HepG2 (cell line): ENCODE results near the gene PCED1B. TPM values are rescaled to one million over a fixed set of nuclear protein-coding genes. Genes with fewer than 3 reads are reported as not detected.

Experiments used
- ATAC-seq: fragments of 200-7000 bp; cut with Tn5 transposase; 3 replicates; pipeline ENCODE4 v1.9.1; 2020; ENCODE audit warnings: mild to moderate bottlenecking, moderate library complexity
- BruUV-seq: library from RNA; stranded (reverse); fragments of 400-500 nt; replicated peaks from 2 replicates; lab custom pipeline; 2021; lab: Mats Ljungman, UMichigan
- CTCF ChIA-PET: fragments of 300-600 bp; formaldehyde crosslinking; extraction: SDS; loops from one replicate; lab custom pipeline; 2021; ENCODE audit warnings: low total read pairs, inconsistent platforms, low intra/inter-chr PET ratio; lab: Yijun Ruan, JAX
- POLR2A ChIA-PET: fragments of 350-600 bp; sonication (Branson Sonifier 250); formaldehyde crosslinking; loops from one replicate; lab custom pipeline; 2020; ENCODE audit warnings: antibody characterized with exemption, inconsistent platforms; lab: Yijun Ruan, JAX
- DNase-seq: peaks from one replicate; pipeline ENCODE4 v3.0.0-alpha.2; 2015; ENCODE audit warnings: low spot score
- FAIRE-seq: peaks from 3 replicates; lab custom pipeline; 2011; peaks lifted over from hg19 to GRCh38; lab: Jason Lieb, UNC
- H2AFZ ChIP-seq: one replicate; pipeline ENCODE4 v1.6.1; 2011; ENCODE audit warnings: low read length, inconsistent platforms
- H3K27ac ChIP-seq: fragments of 300-600 bp; 3 replicates; pipeline ENCODE4 v1.8.0; 2011; ENCODE audit warnings: mixed run types, mild to moderate bottlenecking, mixed read lengths, low read length, inconsistent platforms; ENCODE audit not compliant: insufficient read depth; ENCODE audit errors: extremely low read length
- H3K27me3 ChIP-seq, 2 experiments: fragments of 200-600 bp in 1 of 2; 2 replicates in 1 of 2; 3 replicates in 1 of 2; pipeline versions ENCODE4 v1.6.0 to v1.8.0; 2011; ENCODE audit warnings: low read length in 2 of 2, mild to moderate bottlenecking in 2 of 2, moderate library complexity in 2 of 2, inconsistent platforms in 1 of 2; ENCODE audit not compliant: insufficient read depth in 2 of 2, control insufficient read depth in 1 of 2
- H3K36me3 ChIP-seq, 2 experiments: fragments of 200-600 bp in 1 of 2; replicated peaks in 1 of 2; 2 replicates in 1 of 2; 3 replicates in 1 of 2; pipeline versions ENCODE4 v1.5.1 to v1.8.0; 2011; ENCODE audit warnings: low read length in 2 of 2, inconsistent platforms in 1 of 2; ENCODE audit not compliant: insufficient read depth in 2 of 2, control insufficient read depth in 1 of 2
- H3K4me1 ChIP-seq: 2 replicates; pipeline ENCODE4 v1.5.1; 2012; ENCODE audit warnings: low read length, inconsistent platforms; ENCODE audit not compliant: insufficient read depth
- H3K4me2 ChIP-seq: 2 replicates; pipeline ENCODE4 v1.6.0; 2011; ENCODE audit warnings: low read depth, low read length, inconsistent platforms
- H3K4me3 ChIP-seq, 3 experiments: fragments of 200-600 bp in 1 of 3; sonication (generic), shearing (Covaris generic) in 1 of 3; replicated peaks in 1 of 3; 2 replicates each; pipeline ENCODE4 v1.5.1; 2011 to 2016; ENCODE audit warnings: low read length in 3 of 3, inconsistent platforms in 2 of 3, low read depth in 2 of 3, mild to moderate bottlenecking in 2 of 3, control low read depth in 1 of 3, mixed read lengths in 1 of 3; ENCODE audit not compliant: insufficient read depth in 1 of 3
- H3K79me2 ChIP-seq: one replicate; pipeline ENCODE4 v1.6.1; 2011; ENCODE audit warnings: low read length, inconsistent platforms; ENCODE audit not compliant: insufficient read depth
- H3K9ac ChIP-seq: 2 replicates; pipeline ENCODE4 v1.6.0; 2011; ENCODE audit warnings: mild to moderate bottlenecking, low read depth, low read length, inconsistent platforms; ENCODE audit not compliant: insufficient read depth
- H3K9me3 ChIP-seq: 2 replicates; pipeline ENCODE4 v1.5.1; 2012; ENCODE audit warnings: mild to moderate bottlenecking, low read length
- H4K20me1 ChIP-seq: 2 replicates; pipeline ENCODE4 v1.6.0; 2011; ENCODE audit warnings: inconsistent platforms, mild to moderate bottlenecking, low read length, moderate library complexity; ENCODE audit not compliant: insufficient read depth
- JUN ChIP-seq: sonication (generic); formaldehyde crosslinking; IDR thresholded peaks from 2 replicates; pipeline ENCODE4 v1.4.0; 2020; ENCODE audit warnings: mild to moderate bottlenecking, missing genetic modification reagents
- KLF16 ChIP-seq, 2 experiments: sonication (generic) in 1 of 2; formaldehyde crosslinking in 1 of 2; IDR thresholded peaks; 2 replicates each; pipeline versions ENCODE4 v1.6.1 to v1.8.0; 2016 to 2023; ENCODE audit warnings: missing genetic modification reagents in 2 of 2, missing compliant biosample characterization in 1 of 2
- MAF1 ChIP-seq: sonication (generic); formaldehyde crosslinking; IDR thresholded peaks from 2 replicates; pipeline ENCODE4 v1.5.0; 2020; ENCODE audit warnings: missing genetic modification reagents, borderline replicate concordance
- MXD3 ChIP-seq: IDR thresholded peaks from 2 replicates; pipeline ENCODE4 v1.6.1; 2016; ENCODE audit warnings: mild to moderate bottlenecking, missing biosample characterization, missing genetic modification reagents
- NCOA2 ChIP-seq: sonication (generic); formaldehyde crosslinking; IDR thresholded peaks from 2 replicates; pipeline ENCODE4 v1.8.0; 2022; ENCODE audit warnings: inconsistent platforms
- POGZ ChIP-seq: sonication (generic); formaldehyde crosslinking; IDR thresholded peaks from 2 replicates; pipeline ENCODE4 v1.4.0; 2020; ENCODE audit warnings: mild to moderate bottlenecking, missing genetic modification reagents
- SMC3 ChIP-seq: IDR thresholded peaks from 2 replicates; pipeline ENCODE4 v1.6.1; 2011; ENCODE audit warnings: low read length, improper control_type of control experiment
- ZFP41 ChIP-seq: sonication (generic); formaldehyde crosslinking; IDR thresholded peaks from 2 replicates; pipeline ENCODE4 v1.4.0; 2020; ENCODE audit warnings: mild to moderate bottlenecking, missing genetic modification reagents, borderline replicate concordance
- ZNF513 ChIP-seq: sonication (generic); formaldehyde crosslinking; conservative IDR thresholded peaks from 2 replicates; pipeline ENCODE4 v1.5.0; 2020; ENCODE audit warnings: missing genetic modification reagents
- ZNF652 ChIP-seq: IDR thresholded peaks from 2 replicates; pipeline ENCODE4 v1.6.1; 2016; ENCODE audit warnings: low read depth, borderline replicate concordance
- WGBS: methylation state at CpG from one replicate; pipeline ENCODE4 v1.1.6; 2017; ENCODE audit warnings: low lambda C conversion rate; 5-methylcytosine and 5-hydroxymethylcytosine counted together
- in situ Hi-C: cut with HindIII; loops from 2 replicates; pipeline ENCODE4 v1.10.0; 2017; ENCODE audit warnings: low pct_unique_long_range_greater_than_20kb; ENCODE audit not compliant: extremely low pct_ligation_motif_present
- intact Hi-C: fragments of 100-400 bp; cut with micrococcal nuclease; formaldehyde crosslinking; loops from one replicate; pipeline ENCODE4 v1.10.0; 2022; ENCODE audit not compliant: unreplicated experiment
- polyA plus RNA-seq, 8 experiments: library from polyadenylated mRNA; depleted of rRNA in 3 of 8; stranded (reverse) in 7 of 8; unstranded in 1 of 8; fragments of >200 nt; fragmentation: Illumina TruSeq in 4 of 8; extraction: Trizol in 4 of 8; gene quantifications; 2 replicates each; pipeline versions ENCODE4 v1.2.1 to v1.2.3, GENCODE V29; 2011 to 2016; ENCODE audit warnings: low read depth in 4 of 8, missing spikeins in 1 of 8, mixed read lengths in 1 of 8; ENCODE audit not compliant: insufficient read depth in 1 of 8
- total RNA-seq, 5 experiments: library from RNA; depleted of rRNA; stranded (reverse); fragments of >200 nt; fragmentation: Illumina TruSeq; extraction: Trizol; gene quantifications; 2 replicates each; pipeline ENCODE4 v1.2.3, GENCODE V29; 2016; ENCODE audit warnings: low read depth in 1 of 5
- TF ChIP-seq, protein P1 (sequence below): sonication (generic); formaldehyde crosslinking; IDR thresholded peaks from 2 replicates; pipeline ENCODE4 v1.5.0; 2020; ENCODE audit warnings: missing genetic modification reagents
- TF ChIP-seq, protein P2 (sequence below): sonication (generic); formaldehyde crosslinking; IDR thresholded peaks from 2 replicates; pipeline ENCODE4 v1.5.0; 2020; ENCODE audit warnings: mild to moderate bottlenecking, missing genetic modification reagents
- TF ChIP-seq, protein P3 (sequence below): sonication (generic); formaldehyde crosslinking; IDR thresholded peaks from 2 replicates; pipeline ENCODE4 v1.5.1; 2020; ENCODE audit warnings: mild to moderate bottlenecking, missing genetic modification reagents

The PCED1B gene
- total and polyA plus RNA-seq, 2 of the 13 experiments (the other 11 are each of a cell fraction or from before 2014, with no cell fraction given): 0.11 to 0.37 TPM

- CTCF ChIA-PET: no interaction called here
- no peaks in the 10 kb centered on the region for H3K36me3 ChIP-seq
- FAIRE-seq: no peak
- no peak for TF ChIP-seq NCOA2 (CRISPR knock-in tag)
- TF ChIP-seq SMC3: no peak
- TF ChIP-seq, protein P1, sequence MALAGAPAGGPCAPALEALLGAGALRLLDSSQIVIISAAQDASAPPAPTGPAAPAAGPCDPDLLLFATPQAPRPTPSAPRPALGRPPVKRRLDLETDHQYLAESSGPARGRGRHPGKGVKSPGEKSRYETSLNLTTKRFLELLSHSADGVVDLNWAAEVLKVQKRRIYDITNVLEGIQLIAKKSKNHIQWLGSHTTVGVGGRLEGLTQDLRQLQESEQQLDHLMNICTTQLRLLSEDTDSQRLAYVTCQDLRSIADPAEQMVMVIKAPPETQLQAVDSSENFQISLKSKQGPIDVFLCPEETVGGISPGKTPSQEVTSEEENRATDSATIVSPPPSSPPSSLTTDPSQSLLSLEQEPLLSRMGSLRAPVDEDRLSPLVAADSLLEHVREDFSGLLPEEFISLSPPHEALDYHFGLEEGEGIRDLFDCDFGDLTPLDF (CRISPR knock-in tag): no peak
- TF ChIP-seq ZNF513: no peak
- TF ChIP-seq, protein P2, sequence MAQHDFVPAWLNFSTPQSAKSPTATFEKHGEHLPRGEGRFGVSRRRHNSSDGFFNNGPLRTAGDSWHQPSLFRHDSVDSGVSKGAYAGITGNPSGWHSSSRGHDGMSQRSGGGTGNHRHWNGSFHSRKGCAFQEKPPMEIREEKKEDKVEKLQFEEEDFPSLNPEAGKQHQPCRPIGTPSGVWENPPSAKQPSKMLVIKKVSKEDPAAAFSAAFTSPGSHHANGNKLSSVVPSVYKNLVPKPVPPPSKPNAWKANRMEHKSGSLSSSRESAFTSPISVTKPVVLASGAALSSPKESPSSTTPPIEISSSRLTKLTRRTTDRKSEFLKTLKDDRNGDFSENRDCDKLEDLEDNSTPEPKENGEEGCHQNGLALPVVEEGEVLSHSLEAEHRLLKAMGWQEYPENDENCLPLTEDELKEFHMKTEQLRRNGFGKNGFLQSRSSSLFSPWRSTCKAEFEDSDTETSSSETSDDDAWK (CRISPR knock-in tag): no peak
- no peak for TF ChIP-seq POGZ (CRISPR knock-in tag)
- TF ChIP-seq ZNF652: no peak
- no peak for TF ChIP-seq ZFP41 (CRISPR knock-in tag)
- TF ChIP-seq MAF1 (CRISPR knock-in tag): no peak
- TF ChIP-seq KLF16 (CRISPR knock-in tag; IDR thresholded peaks at IDR 0.05): no peak
- TF ChIP-seq MXD3 (CRISPR knock-in tag): no peak
- TF ChIP-seq JUN: no peak
- TF ChIP-seq, protein P3, sequence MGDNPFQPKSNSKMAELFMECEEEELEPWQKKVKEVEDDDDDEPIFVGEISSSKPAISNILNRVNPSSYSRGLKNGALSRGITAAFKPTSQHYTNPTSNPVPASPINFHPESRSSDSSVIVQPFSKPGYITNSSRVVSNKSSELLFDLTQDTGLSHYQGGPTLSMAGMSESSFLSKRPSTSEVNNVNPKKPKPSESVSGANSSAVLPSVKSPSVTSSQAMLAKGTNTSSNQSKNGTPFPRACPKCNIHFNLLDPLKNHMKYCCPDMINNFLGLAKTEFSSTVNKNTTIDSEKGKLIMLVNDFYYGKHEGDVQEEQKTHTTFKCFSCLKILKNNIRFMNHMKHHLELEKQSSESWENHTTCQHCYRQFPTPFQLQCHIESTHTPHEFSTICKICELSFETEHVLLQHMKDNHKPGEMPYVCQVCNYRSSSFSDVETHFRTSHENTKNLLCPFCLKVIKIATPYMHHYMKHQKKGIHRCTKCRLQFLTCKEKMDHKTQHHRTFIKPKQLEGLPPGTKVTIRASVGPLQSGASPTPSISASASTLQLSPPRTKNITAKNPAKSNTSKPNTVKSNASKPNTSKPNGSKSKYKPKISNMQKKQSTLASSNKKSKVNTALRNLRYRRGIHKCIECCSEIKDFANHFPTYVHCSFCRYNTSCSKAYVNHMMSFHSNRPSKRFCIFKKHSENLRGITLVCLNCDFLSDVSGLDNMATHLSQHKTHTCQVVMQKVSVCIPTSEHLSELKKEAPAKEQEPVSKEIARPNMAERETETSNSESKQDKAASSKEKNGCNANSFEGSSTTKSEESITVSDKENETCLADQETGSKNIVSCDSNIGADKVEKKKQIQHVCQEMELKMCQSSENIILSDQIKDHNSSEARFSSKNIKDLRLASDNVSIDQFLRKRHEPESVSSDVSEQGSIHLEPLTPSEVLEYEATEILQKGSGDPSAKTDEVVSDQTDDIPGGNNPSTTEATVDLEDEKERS (CRISPR knock-in tag): no peak
- TF ChIP-seq, all 625 proteins: peak for 0
- peaks cover 0 to 12% of the 10 kb centered on the region in 2 experiments; a peak in 3 of 5 replicates for H3K27me3 ChIP-seq
- DNase-seq (no peak), ATAC-seq (no peak)
- POLR2A ChIA-PET: no interaction called here
- no peaks in the 10 kb centered on the region for H3K79me2 ChIP-seq
- 21% methylated on average over 4 of the region's 4 CpGs for WGBS
- H3K4me1 ChIP-seq: no peaks in the 10 kb centered on the region
- no peak overlapping the region for H2AFZ ChIP-seq
- BruUV-seq: no TSS peak
- H3K9me3 ChIP-seq: no peaks in the 10 kb centered on the region
- H3K9ac ChIP-seq: no peak overlapping the region
- in situ Hi-C loops: no loop called here
- H3K27ac ChIP-seq: no peak overlapping the region
- no peaks in the 10 kb centered on the region for H4K20me1 ChIP-seq
- no peak overlapping the region for H3K4me3 ChIP-seq
- intact Hi-C loops: no loop called here
- no peak overlapping the region for H3K4me2 ChIP-seq
Observed at GRCh38 chr12:47102406-47102805, 23.0 kb downstream of the PCED1B start.
